Activated CD8-positive, alpha-beta T cell treated with anti-CD3 and anti-CD28 coated beads for 36 hours (primary cell): ENCODE data around the gene CXorf66. TPM values are rescaled to one million over a fixed set of nuclear protein-coding genes. Genes with fewer than 3 reads are reported as not detected.
A peak's percentile ranks its signal among the peaks of the same experiment; 100 is the strongest.

Experiments used
- ATAC-seq: fragments of 200-7000 bp; cut with Tn5 transposase; one replicate; pipeline ENCODE4 v1.10.0; 2021; ENCODE audit warnings: mild to moderate bottlenecking, moderate library complexity
- CTCF ChIA-PET: fragments of 350-600 bp; sonication (Branson Sonifier 250); formaldehyde crosslinking; loops from one replicate; lab custom pipeline; 2021; ENCODE audit warnings: antibody characterized with exemption; lab: Charles Lee
- POLR2A ChIA-PET: fragments of 350-600 bp; sonication (Branson Sonifier 250); formaldehyde crosslinking; loops from one replicate; lab custom pipeline; 2021; ENCODE audit warnings: antibody characterized with exemption; lab: Charles Lee
- DNase-seq: peaks from one replicate; pipeline ENCODE4 v3.0.0-alpha.2; 2020
- H3K27ac Mint-ChIP-seq: one replicate; pipeline ENCODE4 v1.8.0; 2021; ENCODE audit warnings: mild to moderate bottlenecking, mixed read lengths
- H3K27me3 Mint-ChIP-seq: one replicate; pipeline ENCODE4 v1.8.0; 2021; ENCODE audit warnings: mixed read lengths
- H3K36me3 Mint-ChIP-seq: one replicate; pipeline ENCODE4 v1.8.0; 2021; ENCODE audit warnings: low read depth, mixed read lengths
- H3K4me1 Mint-ChIP-seq: one replicate; pipeline ENCODE4 v1.8.0; 2021; ENCODE audit warnings: low read depth, mixed read lengths
- H3K4me3 Mint-ChIP-seq: one replicate; pipeline ENCODE4 v1.8.0; 2021; ENCODE audit warnings: mild to moderate bottlenecking, moderate library complexity, mixed read lengths
- H3K9me3 Mint-ChIP-seq: one replicate; pipeline ENCODE4 v1.8.0; 2021; ENCODE audit warnings: mixed read lengths
- intact Hi-C: fragments of 100-400 bp; cut with micrococcal nuclease; formaldehyde crosslinking; loops from one replicate; pipeline ENCODE4 v1.10.0; 2022
- total RNA-seq, 2 experiments: library from RNA; stranded (reverse); gene quantifications; one replicate each; pipeline ENCODE4 v1.2.3, GENCODE V29; 2021
- TF ChIP-seq, protein P1 (sequence below): fragments of 200-600 bp; IDR thresholded peaks from one replicate; pipeline ENCODE4 v1.8.0; 2022; ENCODE audit warnings: antibody characterized with exemption, mild to moderate bottlenecking

The CXorf66 gene
- total RNA-seq, 2 experiments from 2014 or later: not detected

DNA sequence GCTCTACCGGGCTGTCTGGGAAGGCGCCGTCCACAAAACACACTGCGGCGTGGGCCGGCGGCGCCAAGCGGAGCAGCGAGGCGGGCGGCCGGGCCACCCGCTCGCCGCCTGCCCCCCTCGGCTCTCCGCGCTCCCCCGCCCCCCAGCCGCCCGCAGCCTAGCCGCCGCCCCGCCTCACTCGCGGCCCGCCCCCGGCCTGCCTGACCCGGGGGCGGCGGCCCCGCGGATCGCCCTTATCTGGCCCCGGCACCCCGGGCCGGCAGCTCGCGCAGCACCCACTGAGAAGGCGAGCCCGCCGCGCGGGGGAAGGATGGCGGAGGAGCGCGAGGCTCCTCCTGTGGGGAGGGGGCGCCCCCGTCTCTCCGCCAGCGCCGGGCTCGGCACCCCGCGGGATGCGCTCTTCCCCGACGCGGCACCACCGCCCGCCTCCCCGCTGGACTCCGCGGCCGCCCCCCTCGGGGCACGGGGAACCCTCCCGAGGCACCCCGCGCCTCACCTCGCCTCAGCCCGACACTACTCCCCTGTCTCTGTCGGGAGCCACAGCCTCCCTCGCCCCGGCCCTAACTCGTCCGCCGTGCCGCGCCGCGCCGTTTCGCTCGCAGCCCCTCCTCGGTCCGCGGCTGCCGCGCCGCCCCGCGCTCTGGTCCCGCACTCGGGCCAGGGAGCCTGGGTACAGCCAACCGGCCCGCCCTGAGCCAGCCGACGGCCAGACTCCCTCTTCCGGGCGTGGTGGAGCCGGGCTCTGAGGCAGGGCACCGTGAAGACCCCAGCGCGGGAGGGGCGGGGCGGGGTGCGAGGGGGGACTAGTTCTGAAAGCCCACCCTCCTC lies 33.0 kb downstream of the CXorf66 start:
- intact Hi-C loops: no loop called here
- peaks cover 19% of the 10 kb centered on the region for H3K4me1 Mint-ChIP-seq
- TF ChIP-seq, protein P1, sequence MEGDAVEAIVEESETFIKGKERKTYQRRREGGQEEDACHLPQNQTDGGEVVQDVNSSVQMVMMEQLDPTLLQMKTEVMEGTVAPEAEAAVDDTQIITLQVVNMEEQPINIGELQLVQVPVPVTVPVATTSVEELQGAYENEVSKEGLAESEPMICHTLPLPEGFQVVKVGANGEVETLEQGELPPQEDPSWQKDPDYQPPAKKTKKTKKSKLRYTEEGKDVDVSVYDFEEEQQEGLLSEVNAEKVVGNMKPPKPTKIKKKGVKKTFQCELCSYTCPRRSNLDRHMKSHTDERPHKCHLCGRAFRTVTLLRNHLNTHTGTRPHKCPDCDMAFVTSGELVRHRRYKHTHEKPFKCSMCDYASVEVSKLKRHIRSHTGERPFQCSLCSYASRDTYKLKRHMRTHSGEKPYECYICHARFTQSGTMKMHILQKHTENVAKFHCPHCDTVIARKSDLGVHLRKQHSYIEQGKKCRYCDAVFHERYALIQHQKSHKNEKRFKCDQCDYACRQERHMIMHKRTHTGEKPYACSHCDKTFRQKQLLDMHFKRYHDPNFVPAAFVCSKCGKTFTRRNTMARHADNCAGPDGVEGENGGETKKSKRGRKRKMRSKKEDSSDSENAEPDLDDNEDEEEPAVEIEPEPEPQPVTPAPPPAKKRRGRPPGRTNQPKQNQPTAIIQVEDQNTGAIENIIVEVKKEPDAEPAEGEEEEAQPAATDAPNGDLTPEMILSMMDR: no peak
- H3K27ac Mint-ChIP-seq: peak overlapping the region; percentile 94
- H3K36me3 Mint-ChIP-seq: peaks cover 2% of the 10 kb centered on the region
- ChIA-PET CTCF (no interaction called here), POLR2A (interaction anchor here (0.6 to 0.8 kb wide), 2 partner anchors 193 to 257 kb away, joined by 3 to 4 read pairs; no protein-coding TSS in a partner anchor)
- H3K4me3 Mint-ChIP-seq: peak overlapping the region; percentile 76
- ATAC-seq (peak; percentile 32), DNase-seq (peak; percentile 37)
- no peaks in the 10 kb centered on the region for H3K9me3 Mint-ChIP-seq
- no peaks in the 10 kb centered on the region for H3K27me3 Mint-ChIP-seq

DNA sequence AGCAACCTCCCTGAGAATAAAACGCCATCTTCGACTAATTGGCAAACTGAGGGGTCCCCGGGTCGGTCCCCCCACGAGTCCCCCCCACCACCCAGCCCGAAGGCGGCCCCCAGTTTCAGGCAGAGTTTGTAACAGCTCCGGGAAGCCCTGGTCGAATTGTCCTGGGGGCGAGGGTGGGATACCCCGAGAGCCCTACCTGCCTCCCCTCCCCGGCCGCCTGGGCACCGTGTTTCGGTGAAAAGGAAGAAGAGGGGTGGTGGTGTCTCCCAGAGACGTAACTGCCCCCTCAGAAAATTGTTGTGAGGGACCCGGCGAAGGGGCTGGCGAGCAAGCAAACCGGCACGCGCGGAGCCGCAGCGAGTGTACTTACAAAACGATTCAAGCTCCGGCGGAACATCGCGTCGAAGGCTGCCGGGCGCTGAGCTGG lies 33.7 kb downstream of the CXorf66 start:
- intact Hi-C loops: no loop called here
- Mint-ChIP-seq H3K9me3 (no peaks in the 10 kb centered on the region), H3K4me1 (peaks cover 20% of the 10 kb centered on the region), H3K27ac (peak overlapping the region; percentile 46), H3K4me3 (peak overlapping the region; percentile 76), H3K27me3 (no peaks in the 10 kb centered on the region), H3K36me3 (peaks cover 2% of the 10 kb centered on the region)
- ATAC-seq (no peak), DNase-seq (no peak)
- ChIA-PET POLR2A (interaction anchor here (0.6 to 1.0 kb wide), 3 partner anchors 74 to 257 kb away, joined by 3 to 4 read pairs (median 3); no protein-coding TSS in a partner anchor), CTCF (no interaction called here)
- TF ChIP-seq, protein P1: no peak

DNA sequence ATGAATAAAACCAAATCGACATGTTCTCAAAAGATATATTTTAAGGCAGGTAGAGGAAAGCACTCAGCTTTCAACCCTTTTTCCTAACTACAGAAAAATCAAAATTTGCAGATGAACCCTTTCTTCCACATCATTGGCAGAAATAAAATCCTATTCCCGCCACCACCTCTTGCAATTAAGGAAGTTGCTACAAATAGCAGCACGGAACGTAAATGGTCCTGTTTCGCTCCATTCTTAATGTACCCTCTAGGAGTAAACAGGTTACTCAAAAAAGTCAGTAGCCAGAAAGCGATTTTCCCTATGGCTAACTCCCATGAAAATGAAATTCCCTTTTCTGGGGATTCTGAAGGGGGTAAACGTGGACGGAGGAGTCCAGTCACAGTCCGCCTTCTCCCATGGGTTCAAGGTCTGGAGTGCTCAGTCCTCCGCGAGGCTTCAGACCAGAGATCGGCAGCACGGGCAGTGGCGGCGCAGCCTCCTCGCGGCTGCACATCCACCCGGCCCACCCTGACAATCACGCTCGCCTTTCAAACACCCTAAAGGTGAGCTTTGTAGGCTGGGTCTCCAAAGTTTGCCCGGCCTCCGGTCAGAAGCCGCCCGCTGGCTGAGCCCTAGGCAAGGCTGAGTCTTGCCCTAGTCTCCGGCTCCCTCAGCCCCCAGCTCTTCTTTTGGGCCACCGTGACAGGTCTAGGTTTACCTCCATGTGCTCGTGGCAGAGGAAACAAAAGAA lies 34.2 kb downstream of the CXorf66 start:
- H3K27ac Mint-ChIP-seq: peak overlapping the region; percentile 46
- intact Hi-C loops: no loop called here
- peak overlapping the region; percentile 76 for H3K4me3 Mint-ChIP-seq
- peaks cover 2% of the 10 kb centered on the region for H3K36me3 Mint-ChIP-seq
- ATAC-seq (no peak), DNase-seq (peak; percentile 20)
- H3K9me3 Mint-ChIP-seq: no peaks in the 10 kb centered on the region
- CTCF ChIA-PET: no interaction called here
- peaks cover 25% of the 10 kb centered on the region for H3K4me1 Mint-ChIP-seq
- POLR2A ChIA-PET: interaction anchor here (1.0 kb wide), 1 partner anchor 73 kb away, joined by 3 read pairs; no protein-coding TSS in a partner anchor
- TF ChIP-seq, protein P1: no peak
- no peaks in the 10 kb centered on the region for H3K27me3 Mint-ChIP-seq

DNA sequence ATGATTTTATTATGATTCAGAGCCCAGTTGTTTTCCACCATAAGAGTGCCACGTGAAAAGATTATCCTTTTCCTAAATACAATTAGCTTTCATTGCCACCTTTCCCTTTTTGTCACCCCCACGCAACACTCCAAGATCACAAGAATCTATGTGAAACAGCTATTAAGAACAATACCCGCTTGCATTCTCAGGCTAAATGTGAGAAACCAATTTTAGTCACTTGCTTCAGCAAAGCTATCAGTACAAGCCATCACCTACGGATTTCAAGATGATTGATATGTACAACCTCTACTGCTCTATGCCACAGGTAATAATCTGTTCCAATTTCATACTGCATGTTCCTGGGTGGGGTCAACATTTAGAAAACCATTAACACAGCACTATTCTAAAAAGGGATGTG lies 34.9 kb downstream of the CXorf66 start:
- TF ChIP-seq, protein P1: no peak
- peak overlapping the region; percentile 7 for H3K27ac Mint-ChIP-seq
- peaks cover 2% of the 10 kb centered on the region for H3K36me3 Mint-ChIP-seq
- POLR2A ChIA-PET: no interaction called here
- H3K9me3 Mint-ChIP-seq: no peaks in the 10 kb centered on the region
- DNase-seq (no peak), ATAC-seq (no peak)
- peak overlapping the region; percentile 76 for H3K4me3 Mint-ChIP-seq
- intact Hi-C loops: no loop called here
- H3K4me1 Mint-ChIP-seq: peaks cover 32% of the 10 kb centered on the region
- no peaks in the 10 kb centered on the region for H3K27me3 Mint-ChIP-seq
- CTCF ChIA-PET: no interaction called here

DNA sequence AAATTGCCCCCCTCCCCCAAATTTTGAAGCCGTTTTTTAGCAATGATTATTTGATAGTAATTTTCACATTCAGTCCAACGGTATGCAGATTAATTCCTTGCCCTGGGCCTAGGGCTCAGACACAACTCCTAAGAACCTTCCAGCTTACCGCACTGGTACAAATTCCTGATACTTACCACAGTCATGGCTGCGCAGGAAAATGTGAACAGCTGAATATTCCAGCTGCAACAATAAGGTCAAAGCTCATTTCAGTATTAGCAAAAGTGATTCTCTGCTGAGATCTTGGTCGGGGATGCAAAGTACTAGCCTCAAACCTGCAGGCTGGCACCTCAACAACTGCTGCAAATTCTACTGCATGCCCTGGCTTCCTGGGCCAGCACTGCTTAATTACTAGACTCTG lies 35.4 kb downstream of the CXorf66 start:
- DNase-seq (no peak), ATAC-seq (no peak)
- ChIA-PET POLR2A (no interaction called here), CTCF (no interaction called here)
- no peaks in the 10 kb centered on the region for H3K9me3 Mint-ChIP-seq
- H3K4me3 Mint-ChIP-seq: peak overlapping the region; percentile 76
- H3K27ac Mint-ChIP-seq: no peak overlapping the region
- intact Hi-C loops: no loop called here
- H3K36me3 Mint-ChIP-seq: peaks cover 2% of the 10 kb centered on the region
- TF ChIP-seq, protein P1: no peak
- no peaks in the 10 kb centered on the region for H3K27me3 Mint-ChIP-seq
- peaks cover 35% of the 10 kb centered on the region for H3K4me1 Mint-ChIP-seq
